HL-60 (cell line): Measurements from ENCODE around the gene P2RY6.

Source experiments
- DNase-seq, 2 experiments: peaks; one replicate each; pipeline ENCODE4 v3.0.0-alpha.2; 2010 to 2020; ENCODE audit warnings: low read depth in 1 of 2, low spot score in 1 of 2
- H3K27ac ChIP-seq: fragments of 250-450 bp; sonication (Bioruptor Pico); replicated peaks from 2 replicates; pipeline ENCODE4 v1.5.1; 2020; ENCODE audit warnings: mild to moderate bottlenecking, moderate library complexity
- H3K27me3 ChIP-seq: fragments of 250-450 bp; sonication (Bioruptor Pico); 2 replicates; pipeline ENCODE4 v1.5.1; 2021; ENCODE audit warnings: mild to moderate bottlenecking, moderate library complexity; ENCODE audit not compliant: insufficient read depth, poor library complexity, severe bottlenecking
- H3K4me3 ChIP-seq: replicated peaks from 2 replicates; pipeline ENCODE4 v1.5.1; 2011; ENCODE audit warnings: mild to moderate bottlenecking, control low read depth, low read length; ENCODE audit not compliant: insufficient read depth
- GABPA ChIP-seq: IDR thresholded peaks from 2 replicates; pipeline ENCODE4 v1.6.1; 2012; ENCODE audit warnings: low read depth
- POLR2AphosphoS5 ChIP-seq: IDR thresholded peaks from 2 replicates; pipeline ENCODE4 v1.6.1; 2012; ENCODE audit warnings: low read depth
- SPI1 ChIP-seq: IDR thresholded peaks from 2 replicates; pipeline ENCODE4 v1.6.1; 2012; ENCODE audit warnings: low read depth, mild to moderate bottlenecking, borderline replicate concordance
- TF ChIP-seq, protein P1 (sequence below): IDR thresholded peaks from 2 replicates; pipeline ENCODE4 v1.6.1; 2012; ENCODE audit warnings: low read depth; ENCODE audit not compliant: insufficient replicate concordance
- TF ChIP-seq, protein P2 (sequence below): IDR thresholded peaks from one replicate; pipeline ENCODE4 v1.5.1; 2011; ENCODE audit warnings: low read length, control low read depth, inconsistent platforms; ENCODE audit not compliant: insufficient read depth

Gene P2RY6

DNA sequence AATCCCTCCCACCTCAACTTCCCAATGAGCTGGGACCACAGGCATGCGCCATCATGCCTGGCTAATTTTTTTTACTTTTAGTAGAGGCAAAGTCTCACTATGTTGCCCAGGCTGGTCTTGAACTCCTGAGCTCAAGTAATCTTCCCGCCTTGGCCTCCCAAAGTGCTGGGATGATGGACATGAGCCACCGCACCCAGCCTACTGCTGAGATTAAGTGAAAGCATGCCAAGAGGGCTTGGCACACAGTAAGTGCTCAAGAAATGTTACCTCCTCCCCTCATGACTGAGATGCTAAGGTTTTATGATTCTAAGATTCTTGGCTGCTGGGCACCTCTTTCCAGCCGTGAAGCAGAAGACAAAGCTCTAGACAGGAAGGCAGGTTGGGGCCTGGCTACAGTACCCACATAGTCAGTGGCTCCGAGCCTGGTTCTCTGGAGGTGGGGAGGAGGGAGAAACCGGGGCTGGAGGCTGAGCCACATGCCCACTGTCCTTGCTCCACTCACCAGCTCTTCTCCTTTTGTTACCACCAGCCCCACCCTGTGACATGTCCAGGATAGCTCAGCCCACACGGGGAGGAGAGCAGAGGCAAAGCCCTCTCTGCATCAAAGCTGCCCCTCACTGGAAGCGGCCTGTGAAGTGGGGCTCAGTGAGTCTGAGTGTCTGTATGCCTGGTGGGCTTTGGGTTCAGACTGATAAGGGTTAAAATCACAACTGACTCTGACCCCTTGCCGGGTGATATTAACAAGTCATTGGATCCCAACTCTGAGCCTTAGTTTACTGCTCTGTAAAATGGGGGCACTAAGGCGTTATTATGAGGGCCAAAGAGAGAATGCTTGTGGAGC is 48.8 kb downstream of the P2RY6 start:
- H3K27me3 ChIP-seq, result no peaks in the 10 kb centered on the region
- H3K27ac ChIP-seq, result no peak overlapping the region
- TF ChIP-seq GABPA, result no peak
- TF ChIP-seq, protein P1, sequence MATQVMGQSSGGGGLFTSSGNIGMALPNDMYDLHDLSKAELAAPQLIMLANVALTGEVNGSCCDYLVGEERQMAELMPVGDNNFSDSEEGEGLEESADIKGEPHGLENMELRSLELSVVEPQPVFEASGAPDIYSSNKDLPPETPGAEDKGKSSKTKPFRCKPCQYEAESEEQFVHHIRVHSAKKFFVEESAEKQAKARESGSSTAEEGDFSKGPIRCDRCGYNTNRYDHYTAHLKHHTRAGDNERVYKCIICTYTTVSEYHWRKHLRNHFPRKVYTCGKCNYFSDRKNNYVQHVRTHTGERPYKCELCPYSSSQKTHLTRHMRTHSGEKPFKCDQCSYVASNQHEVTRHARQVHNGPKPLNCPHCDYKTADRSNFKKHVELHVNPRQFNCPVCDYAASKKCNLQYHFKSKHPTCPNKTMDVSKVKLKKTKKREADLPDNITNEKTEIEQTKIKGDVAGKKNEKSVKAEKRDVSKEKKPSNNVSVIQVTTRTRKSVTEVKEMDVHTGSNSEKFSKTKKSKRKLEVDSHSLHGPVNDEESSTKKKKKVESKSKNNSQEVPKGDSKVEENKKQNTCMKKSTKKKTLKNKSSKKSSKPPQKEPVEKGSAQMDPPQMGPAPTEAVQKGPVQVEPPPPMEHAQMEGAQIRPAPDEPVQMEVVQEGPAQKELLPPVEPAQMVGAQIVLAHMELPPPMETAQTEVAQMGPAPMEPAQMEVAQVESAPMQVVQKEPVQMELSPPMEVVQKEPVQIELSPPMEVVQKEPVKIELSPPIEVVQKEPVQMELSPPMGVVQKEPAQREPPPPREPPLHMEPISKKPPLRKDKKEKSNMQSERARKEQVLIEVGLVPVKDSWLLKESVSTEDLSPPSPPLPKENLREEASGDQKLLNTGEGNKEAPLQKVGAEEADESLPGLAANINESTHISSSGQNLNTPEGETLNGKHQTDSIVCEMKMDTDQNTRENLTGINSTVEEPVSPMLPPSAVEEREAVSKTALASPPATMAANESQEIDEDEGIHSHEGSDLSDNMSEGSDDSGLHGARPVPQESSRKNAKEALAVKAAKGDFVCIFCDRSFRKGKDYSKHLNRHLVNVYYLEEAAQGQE, result no peak
- TF ChIP-seq SPI1, result no peak
- no peak for TF ChIP-seq POLR2AphosphoS5
- TF ChIP-seq, protein P2, sequence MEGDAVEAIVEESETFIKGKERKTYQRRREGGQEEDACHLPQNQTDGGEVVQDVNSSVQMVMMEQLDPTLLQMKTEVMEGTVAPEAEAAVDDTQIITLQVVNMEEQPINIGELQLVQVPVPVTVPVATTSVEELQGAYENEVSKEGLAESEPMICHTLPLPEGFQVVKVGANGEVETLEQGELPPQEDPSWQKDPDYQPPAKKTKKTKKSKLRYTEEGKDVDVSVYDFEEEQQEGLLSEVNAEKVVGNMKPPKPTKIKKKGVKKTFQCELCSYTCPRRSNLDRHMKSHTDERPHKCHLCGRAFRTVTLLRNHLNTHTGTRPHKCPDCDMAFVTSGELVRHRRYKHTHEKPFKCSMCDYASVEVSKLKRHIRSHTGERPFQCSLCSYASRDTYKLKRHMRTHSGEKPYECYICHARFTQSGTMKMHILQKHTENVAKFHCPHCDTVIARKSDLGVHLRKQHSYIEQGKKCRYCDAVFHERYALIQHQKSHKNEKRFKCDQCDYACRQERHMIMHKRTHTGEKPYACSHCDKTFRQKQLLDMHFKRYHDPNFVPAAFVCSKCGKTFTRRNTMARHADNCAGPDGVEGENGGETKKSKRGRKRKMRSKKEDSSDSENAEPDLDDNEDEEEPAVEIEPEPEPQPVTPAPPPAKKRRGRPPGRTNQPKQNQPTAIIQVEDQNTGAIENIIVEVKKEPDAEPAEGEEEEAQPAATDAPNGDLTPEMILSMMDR, result no peak
- DNase-seq, result no peak
- no peak overlapping the region for H3K4me3 ChIP-seq

DNA sequence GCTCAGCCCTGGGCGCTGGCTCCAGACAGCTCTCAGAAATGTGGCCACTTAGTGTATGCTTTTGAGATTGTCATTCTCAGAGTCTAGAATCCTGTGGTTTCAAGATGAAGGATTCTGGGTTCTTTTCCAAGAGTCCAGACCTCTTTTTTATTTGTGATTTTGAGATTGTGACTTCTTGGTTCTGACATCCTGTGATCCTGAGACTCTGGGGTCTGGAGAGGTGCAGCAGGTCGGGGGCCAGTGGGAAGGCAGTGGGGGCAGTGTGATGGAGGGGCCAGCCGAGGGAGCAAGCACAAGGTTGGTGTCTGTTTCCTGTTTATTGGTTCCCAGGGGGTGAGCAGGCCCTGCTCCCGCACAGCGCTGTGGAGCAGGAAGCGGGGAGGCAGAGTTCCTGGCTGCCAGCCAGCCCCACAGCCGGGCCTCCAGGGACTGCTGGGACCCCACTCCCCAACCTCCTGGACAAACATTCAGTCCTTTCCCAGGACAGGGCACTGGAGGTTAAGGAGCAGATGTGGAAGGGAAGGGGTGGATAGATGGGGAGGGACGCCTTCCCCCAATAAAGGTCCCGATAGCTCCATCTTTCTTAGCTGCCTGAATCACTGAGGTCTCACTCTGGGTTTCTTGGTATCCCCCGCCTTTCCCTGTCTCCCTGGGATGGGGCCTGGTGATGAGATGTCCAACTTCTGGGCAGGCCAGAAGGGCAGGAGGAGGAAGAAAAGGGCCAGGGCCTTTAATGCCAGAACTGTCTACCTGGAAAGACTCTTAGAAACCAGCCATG is 49.7 kb downstream of the P2RY6 start:
- no peak overlapping the region for H3K4me3 ChIP-seq
- peak in 1 of 2 experiments; percentile 32 for DNase-seq
- TF ChIP-seq GABPA (no peak), SPI1 (no peak)
- H3K27me3 ChIP-seq, result no peaks in the 10 kb centered on the region
- no peak overlapping the region for H3K27ac ChIP-seq

DNA sequence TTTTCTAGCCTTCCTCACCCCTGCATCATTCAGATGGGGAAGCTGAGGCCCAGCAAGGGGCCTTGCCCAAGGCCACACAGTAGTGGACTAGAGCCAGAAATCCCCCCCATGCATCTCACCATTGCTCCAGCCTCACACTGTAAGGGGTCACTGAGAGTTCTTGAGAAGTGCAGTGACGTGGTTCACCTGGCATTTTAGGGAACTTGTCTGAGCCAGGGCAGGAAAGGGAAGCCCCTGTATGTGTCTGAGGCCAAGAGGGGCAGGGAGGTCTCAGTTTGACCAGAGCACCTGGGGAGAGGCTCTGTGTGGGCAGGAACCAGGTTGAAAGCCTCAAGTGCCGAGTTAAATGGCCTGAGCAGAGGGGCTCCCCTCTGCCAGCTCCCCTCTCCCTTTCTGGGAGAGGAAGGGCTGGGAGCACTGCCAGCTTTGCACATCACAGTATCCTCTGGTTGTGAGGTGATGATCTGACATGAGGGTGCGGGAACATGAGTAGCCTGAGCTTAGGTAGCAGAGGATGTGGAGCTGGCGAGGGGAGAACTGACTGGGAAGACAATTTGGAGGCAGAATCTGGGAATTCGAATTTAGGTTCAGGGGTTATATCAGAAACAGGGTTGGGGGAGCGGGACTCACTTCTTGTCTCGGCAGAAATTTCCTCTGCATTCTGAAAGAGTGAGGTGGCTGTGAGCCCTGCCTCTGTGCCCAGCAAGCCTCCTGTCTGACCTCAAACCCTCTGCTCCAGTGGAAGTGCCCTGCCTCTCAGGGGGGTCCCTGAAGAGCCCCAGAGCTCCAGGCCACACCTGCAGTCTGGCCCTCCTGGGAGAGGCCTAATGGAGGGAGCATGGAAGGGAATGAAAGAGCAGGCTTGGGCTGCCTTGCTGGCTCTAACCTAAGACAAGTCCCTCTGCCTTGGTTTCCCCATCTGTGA is 50.5 kb downstream of the P2RY6 start:
- no peak overlapping the region for H3K4me3 ChIP-seq
- H3K27ac ChIP-seq, result no peak overlapping the region
- H3K27me3 ChIP-seq, result no peaks in the 10 kb centered on the region
- DNase-seq, result no peak
- TF ChIP-seq, protein P1, result no peak
- no peak for TF ChIP-seq GABPA
- no peak for TF ChIP-seq POLR2AphosphoS5
- TF ChIP-seq, protein P2, result no peak
- no peak for TF ChIP-seq SPI1

DNA sequence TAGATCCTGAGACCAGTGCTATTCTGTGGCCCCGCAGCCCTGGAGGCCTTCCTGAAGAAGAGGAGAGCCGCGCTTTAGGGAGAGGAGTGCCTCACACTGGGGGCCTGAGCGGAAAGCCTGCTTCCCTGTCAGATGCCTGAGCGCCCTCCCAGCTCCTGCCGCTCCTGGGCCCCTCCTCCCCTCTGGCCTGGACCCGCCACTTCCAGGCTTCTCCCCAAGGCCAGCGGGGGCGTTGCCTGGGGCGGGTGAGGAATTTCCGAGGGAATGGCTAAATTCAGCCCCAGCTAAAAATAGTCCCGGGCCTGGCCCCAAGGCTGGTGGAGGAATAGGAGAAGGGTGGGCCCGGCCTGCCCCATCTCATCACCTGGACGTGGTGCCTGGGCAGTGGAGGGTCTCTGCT is 51.3 kb downstream of the P2RY6 start:
- no peak for TF ChIP-seq GABPA
- TF ChIP-seq, protein P2, result no peak
- no peak for TF ChIP-seq SPI1
- TF ChIP-seq, protein P1, result no peak
- no peak for DNase-seq
- Histone ChIP-seq H3K27me3 (no peaks in the 10 kb centered on the region), H3K4me3 (no peak overlapping the region), H3K27ac (no peak overlapping the region)
